GM12875 (cell line): ENCODE measurements around the gene PSMC5.
"Not testable (repeated sequence)": the region's sequence is repeated elsewhere in the genome, so short reads cannot be mapped to it uniquely, and the experiment has no call there.

Experiments used
- H3K4me3 ChIP-seq: one replicate; pipeline ENCODE4 v1.5.1; 2011; ENCODE audit warnings: low read depth, low read length, control low read depth
- TF ChIP-seq, protein P1 (sequence below): IDR thresholded peaks from 2 replicates; pipeline ENCODE4 v1.5.1; 2011; ENCODE audit warnings: low read depth, mild to moderate bottlenecking, control low read depth, inconsistent platforms, low read length, moderate library complexity, borderline replicate concordance; ENCODE audit not compliant: insufficient read depth

Gene PSMC5

DNA sequence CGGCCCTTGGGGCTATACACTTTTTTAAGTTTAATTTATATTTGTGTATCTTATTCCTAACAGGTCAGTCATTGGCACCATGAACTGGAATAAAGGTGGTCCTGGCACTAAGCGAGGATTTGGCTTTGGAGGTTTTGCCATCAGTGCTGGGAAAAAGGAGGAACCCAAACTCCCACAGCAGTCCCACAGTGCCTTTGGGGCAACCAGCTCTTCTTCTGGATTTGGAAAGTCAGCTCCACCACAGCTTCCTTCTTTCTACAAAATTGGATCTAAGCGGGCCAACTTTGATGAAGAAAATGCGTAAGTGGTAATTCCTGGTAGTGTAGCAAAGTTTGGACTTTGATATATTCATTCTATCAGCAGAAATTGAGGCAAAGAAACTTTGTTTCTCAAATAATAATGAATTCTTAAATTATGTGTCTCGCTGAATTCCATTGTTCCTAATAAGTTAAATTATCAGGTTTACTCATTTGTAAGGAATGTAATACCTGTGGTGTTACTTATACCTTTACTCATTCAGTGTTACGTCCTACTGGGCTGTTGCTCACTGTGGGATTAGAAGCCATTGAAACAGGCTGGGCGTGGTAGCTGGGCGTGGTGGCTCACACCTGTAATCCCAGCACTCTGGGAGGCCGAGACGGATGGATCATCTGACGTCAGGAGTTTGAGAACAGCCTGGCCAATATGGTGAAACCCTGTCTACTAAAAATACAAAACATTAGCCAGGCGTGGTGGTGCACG is 40.1 kb upstream of the PSMC5 start:
- no peak overlapping the region for H3K4me3 ChIP-seq
- TF ChIP-seq, protein P1, sequence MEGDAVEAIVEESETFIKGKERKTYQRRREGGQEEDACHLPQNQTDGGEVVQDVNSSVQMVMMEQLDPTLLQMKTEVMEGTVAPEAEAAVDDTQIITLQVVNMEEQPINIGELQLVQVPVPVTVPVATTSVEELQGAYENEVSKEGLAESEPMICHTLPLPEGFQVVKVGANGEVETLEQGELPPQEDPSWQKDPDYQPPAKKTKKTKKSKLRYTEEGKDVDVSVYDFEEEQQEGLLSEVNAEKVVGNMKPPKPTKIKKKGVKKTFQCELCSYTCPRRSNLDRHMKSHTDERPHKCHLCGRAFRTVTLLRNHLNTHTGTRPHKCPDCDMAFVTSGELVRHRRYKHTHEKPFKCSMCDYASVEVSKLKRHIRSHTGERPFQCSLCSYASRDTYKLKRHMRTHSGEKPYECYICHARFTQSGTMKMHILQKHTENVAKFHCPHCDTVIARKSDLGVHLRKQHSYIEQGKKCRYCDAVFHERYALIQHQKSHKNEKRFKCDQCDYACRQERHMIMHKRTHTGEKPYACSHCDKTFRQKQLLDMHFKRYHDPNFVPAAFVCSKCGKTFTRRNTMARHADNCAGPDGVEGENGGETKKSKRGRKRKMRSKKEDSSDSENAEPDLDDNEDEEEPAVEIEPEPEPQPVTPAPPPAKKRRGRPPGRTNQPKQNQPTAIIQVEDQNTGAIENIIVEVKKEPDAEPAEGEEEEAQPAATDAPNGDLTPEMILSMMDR: no peak

DNA sequence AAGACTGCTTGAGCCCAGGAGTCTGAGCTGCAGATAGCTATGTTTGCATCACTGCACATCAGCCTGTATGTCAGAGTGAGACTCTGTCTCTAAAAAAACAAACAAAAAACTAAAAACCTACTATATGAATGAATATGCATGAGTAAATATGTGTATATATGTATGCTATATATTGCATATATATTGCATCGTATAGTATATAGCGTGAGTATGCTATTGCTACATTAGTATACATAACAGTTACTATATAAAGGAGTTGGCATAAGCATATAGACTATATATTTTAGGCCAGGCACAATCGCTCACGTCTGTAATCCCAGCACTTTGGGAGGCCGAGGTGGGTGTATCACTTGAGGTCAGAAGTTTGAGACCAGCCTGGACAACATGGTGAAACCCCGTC is 37.2 kb upstream of the PSMC5 start:
- H3K4me3 ChIP-seq: no peak overlapping the region
- TF ChIP-seq, protein P1: no peak

DNA sequence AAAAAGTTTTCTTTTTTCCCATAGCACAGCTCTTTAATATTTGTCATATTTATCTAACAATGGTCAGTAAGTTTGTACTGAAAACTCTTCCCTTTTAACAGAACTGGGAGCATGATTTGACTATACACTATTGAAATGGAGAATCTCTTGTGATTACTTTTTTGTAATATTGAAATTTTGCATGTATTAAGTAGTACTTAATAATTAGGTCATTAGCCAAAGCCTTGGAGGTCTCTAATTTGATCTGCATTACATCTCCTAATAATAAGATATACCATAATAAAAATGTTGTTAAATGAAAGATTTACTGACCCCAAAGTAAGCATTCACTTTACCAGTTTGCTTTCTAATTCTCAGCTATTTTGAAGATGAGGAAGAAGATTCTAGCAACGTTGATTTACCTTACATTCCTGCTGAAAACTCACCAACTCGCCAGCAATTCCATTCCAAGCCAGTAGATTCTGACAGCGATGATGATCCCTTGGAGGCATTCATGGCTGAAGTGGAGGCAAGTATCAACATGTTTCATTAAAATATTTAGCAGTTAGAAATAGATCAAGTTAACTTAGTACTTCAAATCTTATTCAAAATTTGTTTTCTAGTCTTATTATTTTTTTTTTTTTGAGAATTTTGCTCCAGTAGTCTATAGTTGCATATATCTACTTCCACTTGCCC is 35.0 kb upstream of the PSMC5 start:
- H3K4me3 ChIP-seq: no peak overlapping the region
- TF ChIP-seq, protein P1: no peak

DNA sequence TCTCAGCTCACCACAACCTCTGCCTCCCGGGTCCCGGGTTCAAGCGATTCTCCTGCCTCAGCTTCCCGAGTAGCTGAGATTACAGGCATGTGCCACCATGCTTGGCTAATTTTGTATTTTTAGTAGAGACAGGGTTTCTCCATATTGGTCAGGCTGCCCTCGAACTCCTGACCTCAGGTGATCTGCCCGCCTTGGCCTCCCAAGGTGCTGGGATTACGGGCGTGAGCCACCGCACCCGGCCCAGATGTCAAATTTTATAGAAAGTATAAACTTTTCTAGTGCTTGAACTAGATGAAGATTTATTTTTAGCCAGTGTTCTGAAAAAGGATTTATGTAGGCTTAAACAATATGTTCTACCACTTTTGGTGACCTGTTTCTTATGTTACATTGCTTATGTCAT is 30.9 kb upstream of the PSMC5 start:
- H3K4me3 ChIP-seq: not testable (repeated sequence)

DNA sequence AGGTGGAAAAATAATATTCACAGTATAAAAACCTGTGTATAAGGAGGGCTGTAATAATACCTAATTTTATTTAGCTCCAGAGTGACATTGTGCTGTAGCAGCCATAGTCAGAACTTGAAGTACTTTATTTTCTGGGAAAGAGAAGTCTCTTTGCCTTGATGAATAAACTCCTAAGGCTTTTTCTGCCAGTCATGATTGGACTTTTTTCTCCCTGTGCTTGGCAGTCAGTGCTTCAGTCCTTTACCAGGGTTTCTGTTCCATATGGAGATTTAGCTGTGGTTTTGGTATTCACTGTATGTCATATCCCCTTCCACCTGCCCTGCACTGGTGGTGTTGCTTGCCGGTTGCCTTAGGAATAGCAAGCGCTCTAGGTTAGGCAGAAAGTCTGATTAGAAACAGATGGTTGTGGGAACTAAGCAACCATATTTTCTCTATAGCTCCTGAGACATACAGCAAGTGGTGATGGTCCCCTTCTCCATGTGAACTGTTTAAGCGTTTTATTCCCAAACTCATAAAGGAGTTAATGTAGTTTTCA is 28.6 kb upstream of the PSMC5 start:
- no peak overlapping the region for H3K4me3 ChIP-seq
- TF ChIP-seq, protein P1: no peak

DNA sequence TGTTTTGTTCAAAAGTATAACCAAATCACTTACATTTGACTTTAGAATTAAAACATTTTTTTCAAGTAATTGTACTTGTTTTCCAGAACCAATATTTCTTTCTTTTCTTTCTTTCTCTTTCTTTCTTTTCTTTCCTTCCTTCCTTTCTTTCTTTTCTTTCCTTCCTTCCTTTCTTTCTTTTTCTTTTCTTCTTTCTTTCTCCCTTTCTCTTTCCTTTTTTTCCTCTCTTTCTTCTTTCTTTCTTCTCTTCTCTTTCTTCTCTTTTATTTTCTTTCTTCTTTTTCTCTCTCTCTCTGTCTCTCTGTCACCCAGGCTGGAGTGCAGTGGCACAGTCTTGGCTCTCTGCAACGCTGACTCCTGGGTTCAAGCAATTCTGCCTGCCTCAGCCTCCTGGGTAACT is 26.4 kb upstream of the PSMC5 start:
- H3K4me3 ChIP-seq: no peak overlapping the region
- TF ChIP-seq, protein P1: no peak

DNA sequence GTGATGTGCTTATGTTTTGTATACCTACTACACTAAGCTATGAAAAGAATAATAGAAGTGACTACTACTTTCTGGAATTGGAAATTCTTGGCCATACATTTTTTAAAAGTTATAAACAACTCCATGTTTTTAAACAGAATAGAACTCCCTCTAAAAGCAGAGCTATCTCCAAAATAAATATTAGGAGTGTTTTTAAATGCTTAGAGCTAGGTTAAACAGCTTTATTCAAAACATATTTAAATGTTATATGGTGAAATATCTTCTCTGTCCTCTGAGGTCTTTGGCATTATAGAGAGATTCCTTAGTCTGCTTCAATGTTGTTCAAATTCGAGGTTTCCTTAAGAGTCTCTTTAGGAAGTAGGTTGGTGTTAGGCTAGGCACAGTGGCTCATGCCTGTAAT is 22.9 kb upstream of the PSMC5 start:
- TF ChIP-seq, protein P1: no peak
- H3K4me3 ChIP-seq: no peak overlapping the region
